ENCODE data around the gene DNM3.
A peak's percentile ranks its signal among the peaks of the same experiment; 100 is the strongest.
"Not testable (repeated sequence)": the region's sequence is repeated elsewhere in the genome, so short reads cannot be mapped to it uniquely, and the experiment has no call there.

Gene DNM3

DNA sequence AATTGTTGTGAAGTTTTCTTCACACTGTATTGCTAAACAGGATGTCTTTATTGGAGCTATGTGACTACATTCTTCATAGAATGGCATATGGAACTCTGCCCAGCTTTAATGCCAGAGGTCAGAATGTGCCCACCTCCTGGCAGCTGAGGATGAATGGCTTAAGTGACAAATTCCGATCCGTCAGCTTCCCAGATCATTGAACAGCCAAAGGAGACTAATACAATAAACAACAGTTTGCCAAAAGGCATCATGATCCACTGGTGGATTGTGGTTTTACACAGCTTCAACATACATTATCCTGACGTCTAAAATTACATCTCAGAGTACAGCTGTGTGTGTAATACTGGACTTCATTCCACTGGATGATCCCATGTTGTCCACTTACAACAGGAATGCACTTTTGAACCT lies 510.5 kb downstream of the DNM3 start:
- no peak overlapping the region for H3K27ac ChIP-seq (ENCODE audit: low read depth, low read length)

DNA sequence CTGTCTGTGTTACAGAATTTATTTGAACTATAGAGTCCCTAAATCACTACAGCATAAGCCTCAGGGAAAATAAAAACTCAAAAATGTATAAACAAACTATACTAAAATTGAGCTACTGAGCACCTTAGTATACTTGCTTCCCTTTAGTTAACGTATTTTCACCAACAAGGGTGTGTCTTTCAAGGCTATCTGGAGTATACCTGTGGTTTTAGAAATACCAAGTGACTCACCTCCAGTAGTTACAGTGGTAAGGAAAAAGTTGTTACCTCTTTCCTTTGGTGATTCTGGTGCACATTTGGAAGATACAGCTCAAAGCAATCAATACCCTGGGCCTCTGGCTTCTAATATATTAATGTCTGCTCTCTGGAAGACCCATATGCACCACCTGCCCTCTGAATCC lies 511.1 kb downstream of the DNM3 start:
- Histone ChIP-seq H3K4me1 (ENCODE audit: control insufficient read depth in 5 of 5, insufficient read depth in 5 of 5, low read length in 5 of 5) (peaks cover 0 to 10% (median 7%) of the 10 kb centered on the region in 5 donors), H3K36me3 (ENCODE audit: control insufficient read depth in 5 of 5, insufficient read depth in 5 of 5, low read length in 5 of 5) (no peaks in the 10 kb centered on the region), H3K27ac (ENCODE audit: low read depth, low read length) (no peak overlapping the region), H3K27me3 (ENCODE audit: control insufficient read depth in 5 of 5, insufficient read depth in 4 of 5, low read length in 5 of 5) (no peaks in the 10 kb centered on the region), H3K9ac (ENCODE audit: low read length in 5 of 5) (no peak overlapping the region), H3K9me3 (ENCODE audit: control insufficient read depth in 5 of 5, low read length in 5 of 5) (peaks cover 0 to 2% (median 0%) of the 10 kb centered on the region in 5 donors), H3K4me3 (ENCODE audit: low read depth in 1 of 5, low read length in 5 of 5) (no peak overlapping the region)

More for the DNA sequence above, 510.5 kb downstream of the DNM3 start:
- H3K4me1 ChIP-seq (ENCODE audit: control insufficient read depth in 5 of 5, insufficient read depth in 5 of 5, low read length in 5 of 5): peaks cover 0 to 10% (median 7%) of the 10 kb centered on the region in 5 donors
- H3K36me3 ChIP-seq (ENCODE audit: control insufficient read depth in 5 of 5, insufficient read depth in 5 of 5, low read length in 5 of 5): no peaks in the 10 kb centered on the region
- H3K9me3 ChIP-seq (ENCODE audit: control insufficient read depth in 5 of 5, low read length in 5 of 5): peaks cover 0 to 4% (median 2%) of the 10 kb centered on the region in 5 donors
- no peak overlapping the region for H3K4me3 ChIP-seq (ENCODE audit: low read depth in 1 of 5, low read length in 5 of 5)
- no peaks in the 10 kb centered on the region for H3K27me3 ChIP-seq (ENCODE audit: control insufficient read depth in 5 of 5, insufficient read depth in 4 of 5, low read length in 5 of 5)
- no peak overlapping the region for H3K9ac ChIP-seq (ENCODE audit: low read length in 5 of 5)

DNA sequence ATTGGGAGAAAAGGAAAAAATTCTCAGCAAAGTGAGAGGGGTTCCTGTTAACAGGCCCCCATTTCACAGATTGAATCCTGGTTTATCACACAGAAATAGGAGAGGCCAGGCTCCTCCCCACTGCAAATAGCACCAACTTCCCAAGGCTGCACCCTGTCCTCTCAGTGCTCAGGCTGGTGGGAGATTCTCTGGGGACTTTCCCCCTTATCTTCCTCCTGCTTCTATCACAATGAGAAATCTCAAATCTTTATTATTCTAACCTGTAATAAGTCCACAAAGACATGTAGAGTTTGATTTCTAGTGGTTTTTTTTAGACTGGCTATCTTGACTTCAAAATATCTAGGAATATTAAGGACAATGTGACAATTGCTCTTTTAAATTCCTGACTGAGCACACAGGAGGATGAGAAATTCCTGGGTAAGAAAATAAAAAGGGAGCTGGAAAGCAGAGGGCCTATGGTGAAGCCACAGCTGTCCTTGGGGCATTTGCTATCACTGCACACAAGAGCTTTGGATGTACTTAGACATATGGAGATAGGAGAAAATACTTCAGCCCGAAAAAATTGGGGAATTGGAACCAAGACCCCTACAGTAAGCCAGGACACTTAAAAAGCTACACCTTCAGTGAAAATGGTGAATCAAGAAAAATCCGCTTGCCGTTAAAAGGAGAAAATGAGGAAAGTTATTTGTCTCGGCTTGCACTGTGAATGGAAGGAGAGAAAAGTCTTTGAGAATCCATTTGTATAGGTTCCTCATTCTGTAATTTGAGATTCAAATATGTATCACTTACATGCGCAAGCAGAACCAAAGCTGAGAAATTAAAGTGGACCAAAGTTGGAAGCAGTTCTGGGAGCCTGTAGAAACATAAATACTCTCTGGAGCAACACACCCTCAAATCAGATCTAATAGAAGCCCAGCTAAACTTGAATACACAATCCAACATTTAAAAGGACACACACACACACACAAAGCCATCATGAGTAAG lies 513.3 kb downstream of the DNM3 start:
- Histone ChIP-seq H3K27ac (ENCODE audit: low read depth, low read length) (no peak overlapping the region), H3K4me1 (ENCODE audit: control insufficient read depth in 5 of 5, insufficient read depth in 5 of 5, low read length in 5 of 5) (peaks cover 0 to 31% (median 25%) of the 10 kb centered on the region in 5 donors)

DNA sequence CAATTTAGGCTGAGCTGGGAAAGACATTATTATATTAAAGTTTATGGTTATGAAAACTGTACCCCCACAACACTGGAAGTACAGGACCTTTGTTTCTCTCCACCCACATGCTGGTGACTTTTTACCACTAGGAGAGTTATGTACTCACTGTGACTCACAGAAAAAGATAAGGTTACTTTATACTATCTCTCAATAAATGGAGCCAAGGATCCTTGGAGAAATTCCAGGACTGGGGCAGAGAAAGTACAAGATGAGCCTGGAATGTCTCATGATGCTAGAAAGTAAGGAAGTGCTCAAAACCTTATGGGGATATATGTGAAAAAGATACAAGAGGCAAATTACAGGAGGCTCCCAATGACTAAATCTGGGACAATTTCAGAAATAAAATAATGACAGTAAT lies 515.3 kb downstream of the DNM3 start:
- H3K27ac ChIP-seq (ENCODE audit: low read depth, low read length): no peak overlapping the region
- no peak overlapping the region for H3K4me3 ChIP-seq (ENCODE audit: low read depth in 1 of 5, low read length in 5 of 5)
- H3K9ac ChIP-seq (ENCODE audit: low read length in 5 of 5): no peak overlapping the region
- H3K36me3 ChIP-seq (ENCODE audit: control insufficient read depth in 5 of 5, insufficient read depth in 5 of 5, low read length in 5 of 5): no peaks in the 10 kb centered on the region
- no peaks in the 10 kb centered on the region for H3K27me3 ChIP-seq (ENCODE audit: control insufficient read depth in 5 of 5, insufficient read depth in 4 of 5, low read length in 5 of 5)
- H3K4me1 ChIP-seq (ENCODE audit: control insufficient read depth in 5 of 5, insufficient read depth in 5 of 5, low read length in 5 of 5): peaks cover 0 to 28% (median 26%) of the 10 kb centered on the region in 5 donors
- H3K9me3 ChIP-seq (ENCODE audit: control insufficient read depth in 5 of 5, low read length in 5 of 5): no peaks in the 10 kb centered on the region

More for the DNA sequence above, 513.3 kb downstream of the DNM3 start:
- no peaks in the 10 kb centered on the region for H3K27me3 ChIP-seq (ENCODE audit: control insufficient read depth in 5 of 5, insufficient read depth in 4 of 5, low read length in 5 of 5)
- no peak overlapping the region for H3K4me3 ChIP-seq (ENCODE audit: low read depth in 1 of 5, low read length in 5 of 5)
- H3K36me3 ChIP-seq (ENCODE audit: control insufficient read depth in 5 of 5, insufficient read depth in 5 of 5, low read length in 5 of 5): no peaks in the 10 kb centered on the region
- no peaks in the 10 kb centered on the region for H3K9me3 ChIP-seq (ENCODE audit: control insufficient read depth in 5 of 5, low read length in 5 of 5)
- no peak overlapping the region for H3K9ac ChIP-seq (ENCODE audit: low read length in 5 of 5)

DNA sequence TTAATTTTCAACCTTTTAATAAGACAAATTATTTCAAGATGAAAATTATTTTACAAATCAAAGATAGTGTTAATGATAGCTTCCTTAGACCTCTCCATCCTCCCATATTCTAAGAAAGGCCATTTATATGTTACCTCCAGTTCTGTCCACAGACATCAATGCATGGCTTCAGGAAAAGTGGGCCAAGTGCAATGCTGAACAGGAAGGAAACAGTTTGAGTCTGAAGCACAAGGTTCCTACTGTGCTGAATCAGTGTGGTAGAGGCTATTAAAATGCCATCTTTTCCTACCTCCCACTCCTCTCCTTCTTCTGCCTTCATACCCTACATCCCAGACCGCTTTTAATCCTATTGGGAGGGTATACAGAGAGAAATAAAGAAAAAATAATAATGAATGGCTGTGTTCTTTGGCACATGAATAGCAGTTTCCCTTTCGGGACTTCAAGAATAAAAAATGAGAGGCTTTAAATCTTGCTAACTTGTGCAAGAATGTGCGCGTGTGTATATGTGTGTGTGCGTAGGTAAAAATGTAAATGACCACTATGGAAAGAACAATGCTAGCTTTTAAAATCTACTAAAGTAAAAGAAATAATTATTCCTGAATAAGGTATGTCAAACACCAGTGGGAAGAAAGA lies 516.6 kb downstream of the DNM3 start:
- Histone ChIP-seq H3K4me3 (ENCODE audit: low read depth in 1 of 5, low read length in 5 of 5) (peak overlapping the region in 2 of 5 donors; percentile 28 to 42), H3K9me3 (ENCODE audit: control insufficient read depth in 5 of 5, low read length in 5 of 5) (no peaks in the 10 kb centered on the region), H3K27ac (ENCODE audit: low read depth, low read length) (peak overlapping the region; percentile 91), H3K27me3 (ENCODE audit: control insufficient read depth in 5 of 5, insufficient read depth in 4 of 5, low read length in 5 of 5) (no peaks in the 10 kb centered on the region), H3K4me1 (ENCODE audit: control insufficient read depth in 5 of 5, insufficient read depth in 5 of 5, low read length in 5 of 5) (peaks cover 0 to 23% (median 22%) of the 10 kb centered on the region in 5 donors), H3K36me3 (ENCODE audit: control insufficient read depth in 5 of 5, insufficient read depth in 5 of 5, low read length in 5 of 5) (no peaks in the 10 kb centered on the region), H3K9ac (ENCODE audit: low read length in 5 of 5) (peak overlapping the region in 1 of 5 donors; percentile 24)

DNA sequence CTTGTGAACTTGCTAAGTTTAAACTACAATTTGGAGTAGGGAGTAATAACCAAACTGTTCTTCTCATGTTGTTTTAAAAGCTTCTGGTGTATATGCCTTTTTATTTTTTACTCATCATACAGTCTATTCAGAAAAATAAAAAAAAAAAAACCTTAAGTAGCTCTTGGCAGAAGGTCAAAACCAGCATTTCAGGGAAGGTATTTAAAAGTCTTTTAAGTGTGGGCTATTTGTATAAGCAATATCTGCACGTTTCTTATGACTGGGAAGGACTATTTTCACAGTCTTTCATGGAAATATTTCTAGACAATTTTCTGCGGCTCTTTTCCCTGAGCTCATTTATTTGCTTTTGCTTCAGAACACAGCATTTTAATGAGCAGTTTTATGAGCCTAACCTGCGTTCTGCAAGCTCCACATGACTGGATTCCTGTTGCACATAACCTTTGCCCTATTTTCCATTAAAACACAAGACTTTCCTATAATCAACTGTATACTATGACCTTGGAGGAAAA lies 518.2 kb downstream of the DNM3 start:
- Histone ChIP-seq H3K27me3 (ENCODE audit: control insufficient read depth in 5 of 5, insufficient read depth in 4 of 5, low read length in 5 of 5) (no peaks in the 10 kb centered on the region), H3K36me3 (ENCODE audit: control insufficient read depth in 5 of 5, insufficient read depth in 5 of 5, low read length in 5 of 5) (no peaks in the 10 kb centered on the region), H3K4me3 (ENCODE audit: low read depth in 1 of 5, low read length in 5 of 5) (no peak overlapping the region), H3K27ac (ENCODE audit: low read depth, low read length) (peak overlapping the region; percentile 91), H3K9ac (ENCODE audit: low read length in 5 of 5) (peak overlapping the region in 1 of 5 donors; percentile 14), H3K4me1 (ENCODE audit: control insufficient read depth in 5 of 5, insufficient read depth in 5 of 5, low read length in 5 of 5) (peaks cover 0 to 23% (median 22%) of the 10 kb centered on the region in 5 donors), H3K9me3 (ENCODE audit: control insufficient read depth in 5 of 5, low read length in 5 of 5) (no peaks in the 10 kb centered on the region)

DNA sequence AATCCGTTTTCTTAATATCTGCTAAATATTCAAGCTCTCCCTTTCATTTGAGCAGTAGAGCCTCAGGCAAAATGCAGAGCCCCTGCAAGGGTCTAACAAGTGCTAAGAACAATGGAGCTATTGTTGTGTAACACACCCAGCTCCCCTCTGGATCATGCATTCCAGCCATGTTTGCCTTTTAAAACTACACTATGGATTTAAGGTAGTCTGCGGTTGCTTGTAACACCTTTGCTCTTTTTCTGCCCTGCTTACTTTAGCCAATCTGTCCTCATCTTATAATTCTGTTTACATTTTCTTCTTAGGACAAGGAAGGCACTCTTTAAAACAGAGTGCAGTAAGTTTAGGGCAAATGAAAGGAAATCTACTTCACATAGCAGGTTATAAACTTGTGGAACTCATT lies 519.2 kb downstream of the DNM3 start:
- Histone ChIP-seq H3K27me3 (ENCODE audit: control insufficient read depth in 5 of 5, insufficient read depth in 4 of 5, low read length in 5 of 5) (no peaks in the 10 kb centered on the region), H3K9me3 (ENCODE audit: control insufficient read depth in 5 of 5, low read length in 5 of 5) (no peaks in the 10 kb centered on the region), H3K9ac (ENCODE audit: low read length in 5 of 5) (no peak overlapping the region), H3K27ac (ENCODE audit: low read depth, low read length) (no peak overlapping the region), H3K36me3 (ENCODE audit: control insufficient read depth in 5 of 5, insufficient read depth in 5 of 5, low read length in 5 of 5) (no peaks in the 10 kb centered on the region), H3K4me3 (ENCODE audit: low read depth in 1 of 5, low read length in 5 of 5) (no peak overlapping the region), H3K4me1 (ENCODE audit: control insufficient read depth in 5 of 5, insufficient read depth in 5 of 5, low read length in 5 of 5) (peaks cover 0 to 23% (median 22%) of the 10 kb centered on the region in 5 donors)

DNA sequence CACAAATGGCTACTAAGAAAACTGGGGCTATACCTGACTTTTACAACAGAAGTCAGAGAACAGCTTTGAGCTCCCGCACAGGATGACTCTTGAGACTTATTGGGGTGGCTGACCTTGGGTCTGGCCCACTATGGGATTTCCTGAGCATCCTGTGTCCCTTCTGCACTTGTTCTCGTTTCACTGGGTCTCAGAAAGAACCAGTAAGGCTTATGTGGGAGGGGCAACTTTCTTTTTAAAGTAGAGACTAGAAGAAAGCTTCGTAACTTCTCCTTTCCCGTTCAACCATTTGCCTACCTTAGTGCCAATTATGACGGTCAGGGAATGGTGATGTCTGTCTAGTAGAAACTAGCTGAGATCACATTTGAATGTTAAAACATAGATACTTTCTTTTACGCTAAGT lies 519.7 kb downstream of the DNM3 start:
- Histone ChIP-seq H3K27me3 (ENCODE audit: control insufficient read depth in 5 of 5, insufficient read depth in 4 of 5, low read length in 5 of 5) (no peaks in the 10 kb centered on the region), H3K9ac (ENCODE audit: low read length in 5 of 5) (no peak overlapping the region), H3K36me3 (ENCODE audit: control insufficient read depth in 5 of 5, insufficient read depth in 5 of 5, low read length in 5 of 5) (no peaks in the 10 kb centered on the region), H3K27ac (ENCODE audit: low read depth, low read length) (no peak overlapping the region), H3K9me3 (ENCODE audit: control insufficient read depth in 5 of 5, low read length in 5 of 5) (peaks cover 0 to 2% (median 0%) of the 10 kb centered on the region in 5 donors), H3K4me3 (ENCODE audit: low read depth in 1 of 5, low read length in 5 of 5) (no peak overlapping the region), H3K4me1 (ENCODE audit: control insufficient read depth in 5 of 5, insufficient read depth in 5 of 5, low read length in 5 of 5) (peaks cover 0 to 23% (median 22%) of the 10 kb centered on the region in 5 donors)

DNA sequence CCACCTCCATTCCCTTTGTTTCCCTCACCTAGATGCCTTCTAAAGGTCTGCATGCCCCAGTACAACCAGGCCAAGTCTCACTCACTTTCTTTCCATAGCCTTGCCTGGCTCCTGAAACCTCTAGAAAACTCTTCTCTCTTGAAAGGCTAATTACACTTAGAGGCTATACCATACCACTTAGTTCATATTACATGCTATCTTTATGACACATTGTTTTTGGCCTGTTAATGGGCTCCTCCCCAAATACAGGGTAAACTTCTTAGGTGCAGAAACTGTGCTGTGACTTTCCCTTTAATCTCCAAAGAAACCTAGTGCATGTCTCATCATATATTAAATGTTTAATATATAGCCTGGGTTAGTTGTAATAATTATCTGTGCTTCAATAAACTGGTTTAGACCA lies 522.6 kb downstream of the DNM3 start:
- H3K27ac ChIP-seq (ENCODE audit: low read depth, low read length): no peak overlapping the region

DNA sequence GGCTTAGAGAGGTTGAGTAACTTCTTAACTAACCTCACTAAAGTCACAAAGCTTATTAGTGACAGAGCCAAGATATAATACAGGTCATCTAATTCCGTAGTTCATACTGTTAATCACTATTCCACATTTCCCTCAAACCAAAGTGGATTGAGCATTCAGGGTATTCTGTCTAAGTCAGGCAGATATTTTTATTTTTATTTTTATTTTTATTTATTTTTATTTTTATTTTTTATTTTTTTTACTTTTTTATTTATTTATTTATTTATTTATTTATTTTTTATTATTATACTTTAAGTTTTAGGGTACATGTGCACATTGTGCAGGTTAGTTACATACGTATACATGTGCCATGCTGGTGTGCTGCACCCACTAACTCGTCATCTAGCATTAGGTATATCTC lies 530.3 kb downstream of the DNM3 start:
- not testable (repeated sequence) for H3K27me3 ChIP-seq (ENCODE audit: control insufficient read depth in 5 of 5, insufficient read depth in 4 of 5, low read length in 5 of 5); H3K4me3 ChIP-seq (ENCODE audit: low read depth in 1 of 5, low read length in 5 of 5); H3K36me3 ChIP-seq (ENCODE audit: control insufficient read depth in 5 of 5, insufficient read depth in 5 of 5, low read length in 5 of 5); H3K4me1 ChIP-seq (ENCODE audit: control insufficient read depth in 5 of 5, insufficient read depth in 5 of 5, low read length in 5 of 5); H3K27ac ChIP-seq (ENCODE audit: low read depth, low read length); H3K9ac ChIP-seq (ENCODE audit: low read length in 5 of 5)
- H3K9me3 ChIP-seq (ENCODE audit: control insufficient read depth in 5 of 5, low read length in 5 of 5): peaks cover 0 to 14% (median 10%) of the 10 kb centered on the region in 5 donors

More for the DNA sequence above, 522.6 kb downstream of the DNM3 start:
- peaks cover 0 to 10% (median 10%) of the 10 kb centered on the region in 5 donors for H3K4me1 ChIP-seq (ENCODE audit: control insufficient read depth in 5 of 5, insufficient read depth in 5 of 5, low read length in 5 of 5)
- H3K4me3 ChIP-seq (ENCODE audit: low read depth in 1 of 5, low read length in 5 of 5): no peak overlapping the region
- peaks cover 0 to 4% (median 0%) of the 10 kb centered on the region in 5 donors for H3K36me3 ChIP-seq (ENCODE audit: control insufficient read depth in 5 of 5, insufficient read depth in 5 of 5, low read length in 5 of 5)
- no peaks in the 10 kb centered on the region for H3K27me3 ChIP-seq (ENCODE audit: control insufficient read depth in 5 of 5, insufficient read depth in 4 of 5, low read length in 5 of 5)
- H3K9me3 ChIP-seq (ENCODE audit: control insufficient read depth in 5 of 5, low read length in 5 of 5): peaks cover 0 to 15% (median 10%) of the 10 kb centered on the region in 5 donors
- no peak overlapping the region for H3K9ac ChIP-seq (ENCODE audit: low read length in 5 of 5)
